Ishikawa (cell line): Measurements from ENCODE around the gene TRPM2.

ENCODE experiments used
- CEBPB ChIP-seq: IDR thresholded peaks from 2 replicates; pipeline ENCODE4 v1.6.1; 2012
- CREB1 ChIP-seq: IDR thresholded peaks from 2 replicates; pipeline ENCODE4 v1.6.1; 2012; ENCODE audit warnings: low read depth
- EGR1 ChIP-seq: IDR thresholded peaks from 2 replicates; pipeline ENCODE4 v1.6.1; 2012
- EP300 ChIP-seq: IDR thresholded peaks from 2 replicates; pipeline ENCODE4 v1.6.1; 2012; ENCODE audit warnings: borderline replicate concordance
- FOXM1 ChIP-seq: IDR thresholded peaks from 2 replicates; pipeline ENCODE4 v1.6.1; 2012; ENCODE audit warnings: low read depth, borderline replicate concordance
- NFIC ChIP-seq: IDR thresholded peaks from 2 replicates; pipeline ENCODE4 v1.6.1; 2012
- RAD21 ChIP-seq: IDR thresholded peaks from 2 replicates; pipeline ENCODE4 v1.6.1; 2012; ENCODE audit warnings: low read depth
- REST ChIP-seq: IDR thresholded peaks from 2 replicates; pipeline ENCODE4 v1.6.1; 2012; ENCODE audit warnings: low read depth, mild to moderate bottlenecking
- TAF1 ChIP-seq: IDR thresholded peaks from 2 replicates; pipeline ENCODE4 v1.6.1; 2012; ENCODE audit warnings: low read depth, mild to moderate bottlenecking
- TCF12 ChIP-seq: IDR thresholded peaks from 2 replicates; pipeline ENCODE4 v1.6.1; 2012; ENCODE audit warnings: low read depth
- TEAD4 ChIP-seq: IDR thresholded peaks from 2 replicates; pipeline ENCODE4 v1.6.1; 2012
- YY1 ChIP-seq: IDR thresholded peaks from 2 replicates; pipeline ENCODE4 v1.6.1; 2012; ENCODE audit warnings: low read depth
- ZBTB7A ChIP-seq: IDR thresholded peaks from 2 replicates; pipeline ENCODE4 v1.6.1; 2012; ENCODE audit warnings: low read depth
- TF ChIP-seq, protein P1 (sequence below): IDR thresholded peaks from 2 replicates; pipeline ENCODE4 v1.6.1; 2012
- TF ChIP-seq, protein P2 (sequence below): IDR thresholded peaks from 2 replicates; pipeline ENCODE4 v1.6.1; 2012

The TRPM2 gene

DNA sequence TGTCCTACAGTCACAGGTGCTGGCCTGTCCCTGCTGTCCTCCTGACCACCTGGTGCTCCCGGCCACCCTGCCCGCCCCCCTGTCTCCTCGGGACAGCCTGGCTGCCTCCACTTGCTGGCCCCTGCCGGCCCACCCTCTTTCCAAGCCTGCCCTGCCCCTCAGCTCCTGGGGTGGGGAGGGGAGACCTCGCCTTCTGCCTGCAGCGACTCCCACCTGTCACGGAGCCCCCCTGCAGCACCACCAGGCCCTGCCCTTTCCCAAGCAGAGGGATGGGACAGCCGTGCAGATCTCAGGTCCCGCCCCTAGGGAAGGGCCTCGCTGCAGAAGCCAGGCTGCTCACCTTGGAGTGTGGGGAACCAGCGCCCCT, 109.4 kb downstream of the TRPM2 start:
- TF ChIP-seq TCF12, result no peak
- no peak for TF ChIP-seq TAF1

DNA sequence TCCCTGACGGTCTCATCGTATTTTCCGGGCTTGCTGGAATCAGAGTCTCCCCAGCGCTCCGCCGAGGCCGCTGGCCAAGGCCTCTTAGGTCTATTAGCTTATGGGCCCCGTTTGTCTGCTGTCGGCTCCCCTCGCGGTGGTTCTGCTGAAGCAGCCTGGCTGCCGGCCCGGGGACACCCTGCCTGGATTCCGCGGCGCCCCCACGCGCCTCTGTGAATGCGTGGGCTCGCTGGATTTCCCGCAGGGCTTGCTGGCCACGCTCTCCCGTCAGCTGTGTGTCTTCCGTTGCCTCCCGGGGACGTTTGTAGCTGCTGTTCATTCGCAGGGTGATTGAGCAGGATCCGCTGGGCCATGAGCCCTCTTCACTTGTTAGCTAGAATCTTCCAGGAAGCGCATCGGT, 110.3 kb downstream of the TRPM2 start:
- no peak for TF ChIP-seq FOXM1
- no peak for TF ChIP-seq TEAD4
- TF ChIP-seq EP300, result no peak
- TF ChIP-seq NFIC, result no peak
- no peak for TF ChIP-seq CREB1
- no peak for TF ChIP-seq ZBTB7A
- TF ChIP-seq, protein P1, sequence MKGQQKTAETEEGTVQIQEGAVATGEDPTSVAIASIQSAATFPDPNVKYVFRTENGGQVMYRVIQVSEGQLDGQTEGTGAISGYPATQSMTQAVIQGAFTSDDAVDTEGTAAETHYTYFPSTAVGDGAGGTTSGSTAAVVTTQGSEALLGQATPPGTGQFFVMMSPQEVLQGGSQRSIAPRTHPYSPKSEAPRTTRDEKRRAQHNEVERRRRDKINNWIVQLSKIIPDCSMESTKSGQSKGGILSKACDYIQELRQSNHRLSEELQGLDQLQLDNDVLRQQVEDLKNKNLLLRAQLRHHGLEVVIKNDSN, result no peak
- TF ChIP-seq RAD21, result no peak
- no peak for TF ChIP-seq EGR1
- TF ChIP-seq REST, result no peak
- TF ChIP-seq, protein P2, sequence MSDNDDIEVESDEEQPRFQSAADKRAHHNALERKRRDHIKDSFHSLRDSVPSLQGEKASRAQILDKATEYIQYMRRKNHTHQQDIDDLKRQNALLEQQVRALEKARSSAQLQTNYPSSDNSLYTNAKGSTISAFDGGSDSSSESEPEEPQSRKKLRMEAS, result no peak
- no peak for TF ChIP-seq YY1
- TF ChIP-seq TAF1, result no peak

DNA sequence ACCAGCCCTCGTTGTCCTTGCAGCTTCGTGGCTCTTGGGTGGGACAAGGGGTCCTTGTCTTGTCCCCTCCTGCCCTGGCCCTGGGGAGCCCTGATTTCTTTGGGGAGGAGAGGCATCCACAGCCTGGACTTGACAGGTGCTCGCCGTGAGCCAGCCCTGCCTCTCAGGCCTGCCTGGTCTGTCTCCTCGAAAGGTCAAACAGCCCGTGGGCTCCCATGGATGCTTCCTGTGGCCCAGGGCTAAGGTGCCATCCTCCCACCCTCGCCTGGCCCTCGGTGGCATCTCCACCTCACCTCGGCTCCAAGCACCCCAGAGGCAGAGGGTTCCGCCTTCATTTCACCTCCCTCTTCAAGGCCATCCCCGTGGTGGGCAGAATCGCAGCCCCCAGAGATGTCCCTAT, 110.9 kb downstream of the TRPM2 start:
- TF ChIP-seq YY1 (no peak), REST (no peak), ZBTB7A (no peak), CREB1 (no peak), TEAD4 (no peak), EP300 (no peak), RAD21 (no peak), CEBPB (no peak), TAF1 (no peak), TCF12 (no peak), FOXM1 (no peak), EGR1 (no peak), NFIC (no peak)
- TF ChIP-seq, protein P1, result no peak
- TF ChIP-seq, protein P2, result no peak

- TF ChIP-seq TEAD4 (no peak), TAF1 (no peak), REST (no peak), YY1 (no peak), CEBPB (no peak), CREB1 (no peak), RAD21 (no peak)
- TF ChIP-seq, protein P1, result no peak
These were observed 113.0 kb downstream of the TRPM2 start for GRCh38 chr21:44466351-44466954.
